Ovary (tissue), 9 donors: Measurements from ENCODE around the gene CCDC178. TPM values are rescaled to one million over a fixed set of nuclear protein-coding genes. Genes with fewer than 3 reads are reported as not detected.

Experiments used
- DNase-seq, 5 donors: peaks; one replicate each; pipeline ENCODE4 v3.0.0-alpha.2; 2019 to 2020
- H3K27ac ChIP-seq, 2 donors: fragments of 200-600 bp; one replicate each; pipeline versions ENCODE4 v1.5.1 to v1.8.0; 2019 to 2022
- H3K27me3 ChIP-seq: fragments of 200-600 bp; one replicate; pipeline ENCODE4 v1.8.0; 2022
- H3K36me3 ChIP-seq: fragments of 200-600 bp; sonication (generic); one replicate; pipeline ENCODE4 v1.5.1; 2019
- H3K4me1 ChIP-seq: one replicate; pipeline ENCODE4 v1.8.1; 2013; ENCODE audit warnings: mild to moderate bottlenecking, moderate library complexity; ENCODE audit not compliant: insufficient read depth
- H3K4me3 ChIP-seq: fragments of 200-600 bp; sonication (generic); one replicate; pipeline ENCODE4 v1.5.1; 2017
- H3K9me3 ChIP-seq, 2 donors: fragments of 200-600 bp in 1 of 2; sonication (generic) in 1 of 2; one replicate each; pipeline versions ENCODE4 v1.5.1 to v1.8.1; 2013 to 2019; ENCODE audit warnings: mild to moderate bottlenecking in 1 of 2, moderate library complexity in 1 of 2
- CTCF ChIP-seq, 3 donors: fragments of 450-650 bp in 2 of 3; fragments of 200-600 bp in 1 of 3; IDR thresholded peaks; one replicate each; pipeline versions ENCODE4 v1.5.1 to v1.8.0; 2016 to 2022; ENCODE audit warnings: antibody characterized with exemption in 3 of 3, mild to moderate bottlenecking in 1 of 3
- EP300 ChIP-seq: sonication (generic); formaldehyde crosslinking; IDR thresholded peaks from one replicate; pipeline ENCODE4 v1.6.1; 2017; ENCODE audit warnings: antibody characterized with exemption
- POLR2A ChIP-seq: fragments of 450-650 bp; IDR thresholded peaks from one replicate; pipeline ENCODE4 v1.6.1; 2017; ENCODE audit warnings: antibody characterized with exemption, mild to moderate bottlenecking, moderate library complexity
- WGBS, 3 donors: extraction: QIAGEN DNeasy Blood & Tissue Kit in 1 of 3; methylation state at CpG; one replicate each; pipeline versions ENCODE4 v1.1.5 to v1.1.7; 2013 to 2017; 5-methylcytosine and 5-hydroxymethylcytosine counted together
- intact Hi-C, 4 donors: fragments of 100-400 bp; cut with DNase I; formaldehyde crosslinking; loops; one replicate each; pipeline versions ENCODE4 v1.11.0 to v1.15.1; 2022 to 2023
- polyA plus RNA-seq, 2 donors: library from polyadenylated mRNA; stranded (reverse); fragments of 200-250 nt in 1 of 2; fragments of 350-450 nt in 1 of 2; fragmentation: Illumina TruSeq in 1 of 2; extraction: RNeasy Lipid Tissue Mini Kit (QIAGEN cat#74804) in 1 of 2; gene quantifications; one replicate each; pipeline ENCODE4 v1.2.3, GENCODE V29; 2013 to 2014
- total RNA-seq, 7 donors: library from RNA; depleted of rRNA in 2 of 7; stranded (reverse); fragments of >200 nt in 2 of 7; fragmentation: NEBNext Ultra II Directional in 3 of 7; extraction: Animal tissue kit (Norgen Biotek cat#: 25700) in 3 of 7; gene quantifications; one replicate each; pipeline versions ENCODE4 v1.1.0 to v1.2.4, GENCODE V29; 2016 to 2023
- donor health status: DM: no; HTN: no; CAD: no; lungs with moderate emphysema.
- donor health status: DM: no; HTN: no; CAD: no.
- donor health status: Bipolar disorder and iron deficiency.
- donor health status: DM: yes; HTN: yes; CAD: no.
- donor health status: DM: no; HTN: no; CAD: no.
- donor health status: DM: yes; HTN: yes; CAD: no.

The CCDC178 gene
- total and polyA plus RNA-seq, 9 donors: 2.4 to 11.8 (median 5.1) TPM

- Histone ChIP-seq H3K4me1 (no peaks in the 10 kb centered on the region), H3K9me3 (no peaks in the 10 kb centered on the region), H3K36me3 (no peaks in the 10 kb centered on the region), H3K4me3 (no peak overlapping the region), H3K27ac (no peak overlapping the region), H3K27me3 (no peaks in the 10 kb centered on the region)
- DNase-seq: no peak
- TF ChIP-seq CTCF (IDR thresholded peaks at IDR 0.05) (no peak), EP300 (no peak)
- intact Hi-C loops: no loop called here
- 28 to 38% (median 31%) methylated on average over 1 of the region's 1 CpG for WGBS, 3 donors
Observed at GRCh38 chr18:32983721-32984120, 456.8 kb downstream of the CCDC178 start.

- H3K4me1 ChIP-seq: no peaks in the 10 kb centered on the region
- no peaks in the 10 kb centered on the region for H3K9me3 ChIP-seq
- H3K36me3 ChIP-seq: no peaks in the 10 kb centered on the region
- no peak overlapping the region for H3K4me3 ChIP-seq
- TF ChIP-seq EP300 (no peak), POLR2A (no peak), CTCF (IDR thresholded peaks at IDR 0.05) (no peak)
- H3K27ac ChIP-seq: no peak overlapping the region
- no peaks in the 10 kb centered on the region for H3K27me3 ChIP-seq
- no peak for DNase-seq
- intact Hi-C loops: no loop called here
- 79 to 83% (median 80%) methylated on average over 2 of the region's 2 CpGs for WGBS, 3 donors
Observed at GRCh38 chr18:32980896-32981295, 459.6 kb downstream of the CCDC178 start.

- Histone ChIP-seq H3K27ac (no peak overlapping the region), H3K36me3 (no peaks in the 10 kb centered on the region), H3K4me1 (no peaks in the 10 kb centered on the region), H3K9me3 (no peaks in the 10 kb centered on the region), H3K27me3 (no peaks in the 10 kb centered on the region), H3K4me3 (no peak overlapping the region)
- TF ChIP-seq CTCF (IDR thresholded peaks at IDR 0.05) (no peak), POLR2A (no peak), EP300 (no peak)
- intact Hi-C loops: no loop called here
- DNase-seq: no peak
Observed at GRCh38 chr18:32975501-32975900, 465.0 kb downstream of the CCDC178 start.

GRCh38 chr18:32975163-32975436 is 465.4 kb downstream of the CCDC178 start:
- 92 to 96% (median 95%) methylated on average over 1 of the region's 1 CpG for WGBS, 3 donors
- H3K36me3 ChIP-seq: no peaks in the 10 kb centered on the region
- DNase-seq: no peak
- H3K27me3 ChIP-seq: no peaks in the 10 kb centered on the region
- intact Hi-C loops: no loop called here
- H3K4me3 ChIP-seq: no peak overlapping the region
- H3K9me3 ChIP-seq: no peaks in the 10 kb centered on the region
- no peaks in the 10 kb centered on the region for H3K4me1 ChIP-seq
- TF ChIP-seq EP300: no peak
- no peak for TF ChIP-seq POLR2A
- TF ChIP-seq CTCF (IDR thresholded peaks at IDR 0.05): no peak
- no peak overlapping the region for H3K27ac ChIP-seq
